Panc1 (cell line): Measurements from ENCODE around the gene FAM107B. TPM values are rescaled to one million over a fixed set of nuclear protein-coding genes. Genes with fewer than 3 reads are reported as not detected.

Source experiments
- ATAC-seq: fragments of 200-7000 bp; cut with Tn5 transposase; 2 replicates; pipeline ENCODE4 v1.9.1; 2020; ENCODE audit warnings: mild to moderate bottlenecking, moderate library complexity
- BruUV-seq: library from RNA; stranded (reverse); fragments of 400-500 nt; replicated peaks from 2 replicates; lab custom pipeline; 2021; lab: Mats Ljungman, UMichigan
- CTCF ChIA-PET: fragments of 300-600 bp; sonication (Branson Sonifier 250); formaldehyde crosslinking; loops from one replicate; lab custom pipeline; 2022; ENCODE audit warnings: antibody characterized with exemption; lab: Charles Lee
- POLR2A ChIA-PET: fragments of 300-600 bp; sonication (Branson Sonifier 250); formaldehyde crosslinking; loops from one replicate; lab custom pipeline; 2022; ENCODE audit warnings: antibody characterized with exemption; lab: Charles Lee
- DNase-seq: peaks from one replicate; pipeline ENCODE4 v3.0.0-alpha.2; 2010; ENCODE audit warnings: low read depth, low spot score
- H3K27ac ChIP-seq: 2 replicates; pipeline ENCODE4 v1.5.1; 2011; ENCODE audit warnings: mild to moderate bottlenecking, low read length, inconsistent platforms
- H3K27me3 ChIP-seq: fragments of 200-500 bp; sonication (Bioruptor generic); 2 replicates; pipeline ENCODE4 v1.6.0; 2014; ENCODE audit warnings: low read length, inconsistent platforms; ENCODE audit not compliant: control insufficient read depth, insufficient read depth
- H3K36me3 ChIP-seq: fragments of 200-500 bp; sonication (Bioruptor generic); 2 replicates; pipeline ENCODE4 v1.5.1; 2014; ENCODE audit warnings: inconsistent platforms, mild to moderate bottlenecking, low read length, moderate library complexity; ENCODE audit not compliant: control insufficient read depth, insufficient read depth
- H3K4me1 ChIP-seq: 2 replicates; pipeline ENCODE4 v1.5.1; 2011; ENCODE audit warnings: inconsistent platforms, mild to moderate bottlenecking, low read length, moderate library complexity; ENCODE audit not compliant: control insufficient read depth, insufficient read depth
- H3K4me3 ChIP-seq, 2 experiments: 2 replicates each; pipeline ENCODE4 v1.5.1; 2011 to 2012; ENCODE audit warnings: low read depth in 2 of 2, low read length in 2 of 2, mild to moderate bottlenecking in 2 of 2, inconsistent platforms in 1 of 2, moderate library complexity in 1 of 2
- H3K9me3 ChIP-seq: fragments of 200-500 bp; sonication (Bioruptor generic); 2 replicates; pipeline ENCODE4 v1.5.1; 2014; ENCODE audit warnings: low read depth, mild to moderate bottlenecking, inconsistent platforms, low read length, moderate library complexity; ENCODE audit not compliant: control insufficient read depth, insufficient read depth
- POLR2AphosphoS5 ChIP-seq: IDR thresholded peaks from 2 replicates; pipeline ENCODE4 v1.6.1; 2012; ENCODE audit warnings: mild to moderate bottlenecking, low read depth, low read length, moderate library complexity
- SIN3A ChIP-seq: IDR thresholded peaks from 2 replicates; pipeline ENCODE4 v1.6.1; 2012; ENCODE audit warnings: low read depth, mild to moderate bottlenecking, low read length, moderate library complexity, borderline replicate concordance; ENCODE audit not compliant: insufficient read depth
- TCF7L2 ChIP-seq: IDR thresholded peaks from 2 replicates; pipeline ENCODE4 v1.6.1; 2011; ENCODE audit warnings: mild to moderate bottlenecking, low read depth, low read length, inconsistent platforms
- in situ Hi-C: cut with HindIII; loops from 2 replicates; pipeline ENCODE4 v1.10.0; 2016; ENCODE audit warnings: low sequenced_read_pairs, low pct_unique_long_range_greater_than_20kb
- intact Hi-C: fragments of 100-400 bp; cut with micrococcal nuclease; formaldehyde crosslinking; loops from one replicate; pipeline ENCODE4 v1.10.0; 2022; ENCODE audit not compliant: unreplicated experiment
- total RNA-seq: library from RNA; stranded (reverse); gene quantifications from one replicate; pipeline ENCODE4 v1.2.1, GENCODE V29; 2021; ENCODE audit not compliant: unreplicated experiment
- TF ChIP-seq, protein P1 (sequence below): fragments of 450-650 bp; IDR thresholded peaks from 2 replicates; pipeline ENCODE4 v1.5.1; 2017; ENCODE audit warnings: mild to moderate bottlenecking
- TF ChIP-seq, protein P2 (sequence below), 2 experiments: IDR thresholded peaks; 2 replicates each; pipeline ENCODE4 v1.6.1; 2011 to 2012; ENCODE audit warnings: low read depth in 2 of 2, control low read depth in 1 of 2, low read length in 1 of 2, mild to moderate bottlenecking in 1 of 2, moderate library complexity in 1 of 2; ENCODE audit not compliant: insufficient read depth in 1 of 2

Gene FAM107B
- total RNA-seq, 1 experiment from 2014 or later, result 13.4 TPM

DNA sequence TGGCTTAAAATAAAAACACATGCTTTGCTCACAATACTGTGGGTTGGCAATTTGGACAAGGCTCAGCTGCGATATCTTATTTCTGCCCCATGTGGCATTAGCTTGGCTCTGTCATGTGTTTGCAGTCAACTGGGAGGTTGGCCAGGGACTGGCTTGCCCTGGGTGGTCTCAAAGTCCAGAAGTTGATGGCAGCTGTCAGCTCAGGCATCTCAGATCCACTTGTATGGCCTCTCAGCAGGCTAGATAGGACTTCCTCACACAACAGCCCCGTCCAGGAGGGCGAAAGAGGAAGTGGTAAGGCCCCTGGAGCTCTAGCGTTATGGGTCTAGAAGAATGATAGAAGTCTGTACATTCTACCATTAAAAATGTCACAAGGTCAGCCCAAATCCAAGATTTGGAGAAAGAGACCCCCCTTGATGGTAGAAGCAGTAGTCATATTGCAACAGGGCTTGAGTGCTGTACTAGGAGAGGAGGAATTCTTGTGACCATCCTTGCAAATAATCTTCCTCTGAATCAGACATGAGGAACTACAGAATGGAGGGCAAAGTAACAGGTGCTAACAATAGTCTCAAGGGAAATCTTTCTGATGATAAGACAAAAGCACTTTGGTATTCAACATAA is 166.2 kb downstream of the FAM107B start:
- intact Hi-C loops (no loop called here), in situ Hi-C loops (no loop called here)
- DNase-seq, result no peak
- H3K36me3 ChIP-seq, result no peaks in the 10 kb centered on the region; the same call in 1 of the 2 replicates
- no peak overlapping the region for H3K4me3 ChIP-seq
- no peaks in the 10 kb centered on the region for H3K9me3 ChIP-seq
- no TSS peak for BruUV-seq
- TF ChIP-seq, protein P1, sequence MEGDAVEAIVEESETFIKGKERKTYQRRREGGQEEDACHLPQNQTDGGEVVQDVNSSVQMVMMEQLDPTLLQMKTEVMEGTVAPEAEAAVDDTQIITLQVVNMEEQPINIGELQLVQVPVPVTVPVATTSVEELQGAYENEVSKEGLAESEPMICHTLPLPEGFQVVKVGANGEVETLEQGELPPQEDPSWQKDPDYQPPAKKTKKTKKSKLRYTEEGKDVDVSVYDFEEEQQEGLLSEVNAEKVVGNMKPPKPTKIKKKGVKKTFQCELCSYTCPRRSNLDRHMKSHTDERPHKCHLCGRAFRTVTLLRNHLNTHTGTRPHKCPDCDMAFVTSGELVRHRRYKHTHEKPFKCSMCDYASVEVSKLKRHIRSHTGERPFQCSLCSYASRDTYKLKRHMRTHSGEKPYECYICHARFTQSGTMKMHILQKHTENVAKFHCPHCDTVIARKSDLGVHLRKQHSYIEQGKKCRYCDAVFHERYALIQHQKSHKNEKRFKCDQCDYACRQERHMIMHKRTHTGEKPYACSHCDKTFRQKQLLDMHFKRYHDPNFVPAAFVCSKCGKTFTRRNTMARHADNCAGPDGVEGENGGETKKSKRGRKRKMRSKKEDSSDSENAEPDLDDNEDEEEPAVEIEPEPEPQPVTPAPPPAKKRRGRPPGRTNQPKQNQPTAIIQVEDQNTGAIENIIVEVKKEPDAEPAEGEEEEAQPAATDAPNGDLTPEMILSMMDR, result no peak
- TF ChIP-seq, protein P2, sequence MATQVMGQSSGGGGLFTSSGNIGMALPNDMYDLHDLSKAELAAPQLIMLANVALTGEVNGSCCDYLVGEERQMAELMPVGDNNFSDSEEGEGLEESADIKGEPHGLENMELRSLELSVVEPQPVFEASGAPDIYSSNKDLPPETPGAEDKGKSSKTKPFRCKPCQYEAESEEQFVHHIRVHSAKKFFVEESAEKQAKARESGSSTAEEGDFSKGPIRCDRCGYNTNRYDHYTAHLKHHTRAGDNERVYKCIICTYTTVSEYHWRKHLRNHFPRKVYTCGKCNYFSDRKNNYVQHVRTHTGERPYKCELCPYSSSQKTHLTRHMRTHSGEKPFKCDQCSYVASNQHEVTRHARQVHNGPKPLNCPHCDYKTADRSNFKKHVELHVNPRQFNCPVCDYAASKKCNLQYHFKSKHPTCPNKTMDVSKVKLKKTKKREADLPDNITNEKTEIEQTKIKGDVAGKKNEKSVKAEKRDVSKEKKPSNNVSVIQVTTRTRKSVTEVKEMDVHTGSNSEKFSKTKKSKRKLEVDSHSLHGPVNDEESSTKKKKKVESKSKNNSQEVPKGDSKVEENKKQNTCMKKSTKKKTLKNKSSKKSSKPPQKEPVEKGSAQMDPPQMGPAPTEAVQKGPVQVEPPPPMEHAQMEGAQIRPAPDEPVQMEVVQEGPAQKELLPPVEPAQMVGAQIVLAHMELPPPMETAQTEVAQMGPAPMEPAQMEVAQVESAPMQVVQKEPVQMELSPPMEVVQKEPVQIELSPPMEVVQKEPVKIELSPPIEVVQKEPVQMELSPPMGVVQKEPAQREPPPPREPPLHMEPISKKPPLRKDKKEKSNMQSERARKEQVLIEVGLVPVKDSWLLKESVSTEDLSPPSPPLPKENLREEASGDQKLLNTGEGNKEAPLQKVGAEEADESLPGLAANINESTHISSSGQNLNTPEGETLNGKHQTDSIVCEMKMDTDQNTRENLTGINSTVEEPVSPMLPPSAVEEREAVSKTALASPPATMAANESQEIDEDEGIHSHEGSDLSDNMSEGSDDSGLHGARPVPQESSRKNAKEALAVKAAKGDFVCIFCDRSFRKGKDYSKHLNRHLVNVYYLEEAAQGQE (IDR thresholded peaks at IDR 0.05; ENCODE audit: insufficient read depth in 1 of 2, low read depth in 2 of 2, low read length in 1 of 2), result no peak
- no peak for TF ChIP-seq SIN3A
- TF ChIP-seq TCF7L2, result no peak
- POLR2A ChIA-PET, result no interaction called here
- no peaks in the 10 kb centered on the region for H3K27me3 ChIP-seq
- H3K4me1 ChIP-seq, result 0 out of 2 replicates have a peak, but pooled peaks cover 4% of the 10 kb centered on the region
- ATAC-seq, result no peak
- H3K27ac ChIP-seq, result no peak overlapping the region
- CTCF ChIA-PET, result no interaction called here

DNA sequence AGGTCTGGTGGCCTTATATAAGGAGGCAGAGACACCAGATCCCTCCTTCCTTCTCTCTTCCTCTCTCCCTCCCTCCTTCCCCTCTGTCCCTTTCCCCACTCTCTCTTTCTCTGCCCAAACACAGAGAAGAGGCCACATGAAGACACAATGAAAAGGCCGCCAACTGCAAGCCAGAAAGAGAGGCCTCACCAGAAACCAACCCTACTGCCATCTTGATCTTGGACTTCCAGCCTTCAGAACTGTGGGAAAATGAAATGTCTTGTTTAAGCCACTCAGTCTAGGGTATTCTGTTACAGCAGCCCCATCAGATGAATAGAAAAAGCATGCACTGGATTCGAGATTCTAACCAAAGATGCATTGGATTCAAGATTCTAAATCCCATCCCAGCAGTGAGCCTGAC is 168.1 kb downstream of the FAM107B start:
- Histone ChIP-seq H3K4me1 (0 out of 2 replicates have a peak, but pooled peaks cover 4% of the 10 kb centered on the region), H3K27me3 (0 out of 2 replicates have a peak, but pooled peaks cover 4% of the 10 kb centered on the region), H3K4me3 (no peak overlapping the region), H3K9me3 (no peaks in the 10 kb centered on the region), H3K36me3 (no peaks in the 10 kb centered on the region; the same call in 1 of the 2 replicates), H3K27ac (no peak overlapping the region)
- in situ Hi-C loops, result no loop called here
- no peak for TF ChIP-seq SIN3A
- TF ChIP-seq POLR2AphosphoS5, result no peak
- TF ChIP-seq, protein P1, result no peak
- TF ChIP-seq TCF7L2, result no peak
- TF ChIP-seq, protein P2 (IDR thresholded peaks at IDR 0.05; ENCODE audit: insufficient read depth in 1 of 2, low read depth in 2 of 2, low read length in 1 of 2), result no peak
- CTCF ChIA-PET, result no interaction called here
- DNase-seq (no peak), ATAC-seq (no peak)
- POLR2A ChIA-PET, result no interaction called here
- intact Hi-C loops, result no loop called here
- BruUV-seq, result no TSS peak
